Karpas-422 (cell line): ENCODE measurements around the gene MLNR. TPM values are rescaled to one million over a fixed set of nuclear protein-coding genes. Genes with fewer than 3 reads are reported as not detected.
A peak's percentile ranks its signal among the peaks of the same experiment; 100 is the strongest.

Experiments used
- DNase-seq: peaks from one replicate; pipeline ENCODE4 v3.0.0-alpha.2; 2015
- H2AFZ ChIP-seq: fragments of 200-600 bp; sonication (generic); 2 replicates; pipeline ENCODE4 v1.6.1; 2014; ENCODE audit warnings: antibody characterized with exemption, low read length, mixed read lengths
- H3K27ac ChIP-seq: fragments of 200-600 bp; sonication (generic); 2 replicates; pipeline ENCODE4 v1.5.1; 2014; ENCODE audit warnings: mild to moderate bottlenecking, low read length, moderate library complexity
- H3K27me3 ChIP-seq: fragments of 200-600 bp; sonication (generic); 2 replicates; pipeline ENCODE4 v1.6.1; 2014; ENCODE audit warnings: low read length, mixed read lengths
- H3K36me3 ChIP-seq: fragments of 200-600 bp; sonication (generic); 2 replicates; pipeline ENCODE4 v1.6.1; 2014; ENCODE audit warnings: low read length, mixed read lengths; ENCODE audit not compliant: insufficient read depth
- H3K4me1 ChIP-seq: fragments of 200-600 bp; sonication (generic); 2 replicates; pipeline ENCODE4 v1.6.1; 2014; ENCODE audit warnings: mild to moderate bottlenecking, low read length, mixed read lengths
- H3K4me2 ChIP-seq: fragments of 200-600 bp; sonication (generic); 2 replicates; pipeline ENCODE4 v1.6.1; 2014; ENCODE audit warnings: low read length, low read depth, mild to moderate bottlenecking; ENCODE audit not compliant: poor library complexity, severe bottlenecking
- H3K4me3 ChIP-seq: fragments of 200-600 bp; sonication (generic); 2 replicates; pipeline ENCODE4 v1.5.1; 2014; ENCODE audit warnings: mild to moderate bottlenecking, antibody characterized with exemption, low read length, mixed read lengths
- H3K79me2 ChIP-seq: fragments of 200-600 bp; sonication (generic); 2 replicates; pipeline ENCODE4 v1.6.1; 2014; ENCODE audit warnings: mild to moderate bottlenecking, low read length, mixed read lengths
- H3K9ac ChIP-seq: fragments of 200-600 bp; sonication (generic); 2 replicates; pipeline ENCODE4 v1.6.0; 2014; ENCODE audit warnings: low read length
- H3K9me2 ChIP-seq: fragments of 200-600 bp; sonication (generic), shearing (Covaris generic); replicated peaks from 2 replicates; pipeline ENCODE4 v1.6.0; 2014; ENCODE audit warnings: mild to moderate bottlenecking, low read length, moderate library complexity; ENCODE audit not compliant: insufficient read depth
- H3K9me3 ChIP-seq: fragments of 300-700, 200-600 bp; sonication (generic); 2 replicates; pipeline ENCODE4 v1.6.1; 2014; ENCODE audit warnings: low read length, mixed read lengths
- H4K20me1 ChIP-seq: fragments of 200-600 bp; sonication (generic); 2 replicates; pipeline ENCODE4 v1.6.1; 2014; ENCODE audit warnings: mild to moderate bottlenecking, antibody characterized with exemption, low read length, low read depth; ENCODE audit not compliant: insufficient read depth
- total RNA-seq: library from RNA; depleted of rRNA; stranded (reverse); fragments of >200 nt; shearing (Covaris generic); gene quantifications from 2 replicates; pipeline ENCODE4 v1.2.3, GENCODE V29; 2014; ENCODE audit warnings: low replicate concordance

The MLNR gene
- total RNA-seq, 1 experiment from 2014 or later = not detected

DNA sequence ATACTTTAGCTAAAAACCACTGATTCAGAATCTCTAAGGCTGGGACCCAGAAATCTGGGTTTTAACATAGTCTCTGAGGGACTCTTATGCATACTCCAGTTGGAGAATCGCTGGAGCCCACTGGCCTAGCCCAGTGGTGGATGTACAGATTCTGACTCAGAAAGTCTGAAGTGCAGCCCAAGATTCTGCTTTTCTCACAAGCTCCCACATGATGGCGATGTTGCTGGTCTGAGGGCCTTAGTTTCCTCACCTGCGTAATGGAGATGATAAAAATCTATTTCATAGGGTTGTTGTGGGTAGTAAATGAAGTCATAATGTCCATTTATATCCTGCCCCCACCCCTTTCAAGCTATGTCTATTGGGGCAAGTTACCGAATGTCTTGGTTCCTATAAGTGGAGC, 19.9 kb downstream of the MLNR start:
- Histone ChIP-seq H3K4me2 (no peak overlapping the region), H3K4me1 (peaks cover 26% of the 10 kb centered on the region), H3K9me2 (no peaks in the 10 kb centered on the region), H3K9ac (no peak overlapping the region), H3K27ac (no peak overlapping the region), H3K4me3 (no peak overlapping the region), H2AFZ (no peak overlapping the region), H3K27me3 (no peaks in the 10 kb centered on the region), H3K79me2 (no peaks in the 10 kb centered on the region), H3K9me3 (no peaks in the 10 kb centered on the region), H3K36me3 (no peaks in the 10 kb centered on the region), H4K20me1 (no peaks in the 10 kb centered on the region)
- DNase-seq = peak; percentile 82

DNA sequence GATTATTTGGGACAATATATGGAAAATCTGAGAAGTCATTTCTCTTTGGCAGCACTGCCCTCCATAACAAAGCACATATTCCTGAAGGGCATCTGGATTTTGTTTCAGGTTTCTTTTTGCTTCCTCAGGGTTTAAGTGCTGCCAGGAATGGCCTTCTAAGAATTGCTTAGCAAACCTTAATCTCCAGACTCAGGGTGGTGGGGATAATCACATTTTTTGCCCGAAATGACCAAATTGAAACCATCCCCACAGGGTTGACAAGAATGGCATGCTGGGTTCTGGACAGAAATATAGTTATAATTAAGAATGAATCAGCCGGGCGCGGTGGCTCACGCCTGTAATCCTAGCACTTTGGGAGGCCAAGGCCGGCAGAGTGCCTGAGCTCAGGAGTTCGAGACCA, 21.2 kb downstream of the MLNR start:
- no peak for DNase-seq
- Histone ChIP-seq H4K20me1 (no peaks in the 10 kb centered on the region), H3K27ac (no peak overlapping the region), H3K4me1 (peaks cover 13% of the 10 kb centered on the region), H3K9me3 (no peaks in the 10 kb centered on the region), H3K9ac (no peak overlapping the region), H2AFZ (no peak overlapping the region), H3K79me2 (no peaks in the 10 kb centered on the region), H3K4me3 (no peak overlapping the region), H3K9me2 (no peaks in the 10 kb centered on the region), H3K27me3 (no peaks in the 10 kb centered on the region), H3K36me3 (no peaks in the 10 kb centered on the region), H3K4me2 (no peak overlapping the region)

DNA sequence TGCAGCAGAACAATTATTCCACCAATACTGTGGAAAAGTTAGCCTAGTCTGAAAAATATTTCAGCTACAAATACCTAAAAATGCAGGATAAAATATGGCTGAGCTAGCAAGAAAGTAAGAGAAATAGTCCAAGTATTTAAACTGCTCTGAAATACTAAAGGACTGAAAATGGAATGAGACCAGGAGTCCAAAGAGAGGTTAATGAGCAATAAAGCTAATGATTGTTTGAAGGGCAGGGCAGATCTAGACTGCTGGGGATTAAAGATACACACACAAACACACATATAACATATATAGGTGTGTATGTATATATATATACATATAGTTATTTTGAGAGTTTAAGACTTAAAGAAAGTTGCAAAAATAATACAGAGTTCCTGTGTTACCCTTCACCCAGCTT, 25.0 kb downstream of the MLNR start:
- Histone ChIP-seq H3K36me3 (peaks cover 6% of the 10 kb centered on the region; the same call in 1 of the 2 replicates), H3K4me3 (no peak overlapping the region), H3K9me2 (no peaks in the 10 kb centered on the region), H3K9me3 (no peaks in the 10 kb centered on the region), H2AFZ (no peak overlapping the region), H3K79me2 (peaks cover 23% of the 10 kb centered on the region), H3K4me1 (peaks cover 28% of the 10 kb centered on the region), H4K20me1 (no peaks in the 10 kb centered on the region), H3K4me2 (no peak overlapping the region), H3K9ac (no peak overlapping the region), H3K27ac (no peak overlapping the region), H3K27me3 (no peaks in the 10 kb centered on the region)
- no peak for DNase-seq

DNA sequence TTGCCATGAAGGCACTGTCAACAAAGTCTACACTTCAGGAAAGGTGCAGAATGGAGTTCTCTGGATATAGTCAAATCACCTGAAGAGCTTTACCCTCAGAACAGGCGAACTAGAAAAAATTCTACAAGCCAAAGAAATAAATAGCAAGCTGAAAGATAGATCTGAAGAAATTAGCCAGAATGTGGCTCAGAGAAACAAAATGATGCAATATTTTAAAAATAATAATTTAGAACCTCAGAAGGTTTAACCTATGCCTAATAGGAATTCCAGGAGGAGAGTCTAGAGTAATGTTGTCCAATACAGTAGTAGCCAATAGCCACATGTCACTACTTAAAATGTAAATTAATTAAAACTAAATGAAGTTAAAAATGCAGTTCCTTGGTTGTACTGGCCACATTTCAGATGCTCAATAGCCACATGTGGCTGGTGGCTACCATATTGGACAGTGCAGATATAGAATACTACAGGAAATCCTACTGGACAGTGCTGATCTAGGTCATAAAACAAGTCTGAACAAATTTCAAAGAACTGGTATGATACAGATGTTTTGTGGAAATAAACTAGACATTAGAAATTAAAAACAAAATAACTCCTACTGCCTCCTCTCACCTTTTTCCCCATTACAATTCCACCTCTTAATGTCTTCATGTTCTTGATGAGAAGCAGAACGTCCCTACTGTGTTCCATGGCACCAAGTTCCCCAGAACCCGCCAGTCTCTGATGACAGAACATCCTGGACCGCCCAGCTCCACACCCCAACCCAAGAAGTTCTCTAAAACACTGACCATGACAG, 26.9 kb downstream of the MLNR start:
- H3K36me3 ChIP-seq = peaks cover 21% of the 10 kb centered on the region; the same call in 1 of the 2 replicates
- peak overlapping the region; percentile 86 for H3K9ac ChIP-seq
- H3K4me1 ChIP-seq = peaks cover 34% of the 10 kb centered on the region
- no peaks in the 10 kb centered on the region for H3K9me2 ChIP-seq
- H4K20me1 ChIP-seq = no peaks in the 10 kb centered on the region
- H3K27me3 ChIP-seq = no peaks in the 10 kb centered on the region
- H3K4me3 ChIP-seq = peak overlapping the region; percentile 87
- peak overlapping the region; percentile 95 for H3K4me2 ChIP-seq
- peak overlapping the region; percentile 89 for H2AFZ ChIP-seq
- H3K27ac ChIP-seq = no peak overlapping the region
- H3K79me2 ChIP-seq = peaks cover 36% of the 10 kb centered on the region
- H3K9me3 ChIP-seq = no peaks in the 10 kb centered on the region
- DNase-seq = no peak

DNA sequence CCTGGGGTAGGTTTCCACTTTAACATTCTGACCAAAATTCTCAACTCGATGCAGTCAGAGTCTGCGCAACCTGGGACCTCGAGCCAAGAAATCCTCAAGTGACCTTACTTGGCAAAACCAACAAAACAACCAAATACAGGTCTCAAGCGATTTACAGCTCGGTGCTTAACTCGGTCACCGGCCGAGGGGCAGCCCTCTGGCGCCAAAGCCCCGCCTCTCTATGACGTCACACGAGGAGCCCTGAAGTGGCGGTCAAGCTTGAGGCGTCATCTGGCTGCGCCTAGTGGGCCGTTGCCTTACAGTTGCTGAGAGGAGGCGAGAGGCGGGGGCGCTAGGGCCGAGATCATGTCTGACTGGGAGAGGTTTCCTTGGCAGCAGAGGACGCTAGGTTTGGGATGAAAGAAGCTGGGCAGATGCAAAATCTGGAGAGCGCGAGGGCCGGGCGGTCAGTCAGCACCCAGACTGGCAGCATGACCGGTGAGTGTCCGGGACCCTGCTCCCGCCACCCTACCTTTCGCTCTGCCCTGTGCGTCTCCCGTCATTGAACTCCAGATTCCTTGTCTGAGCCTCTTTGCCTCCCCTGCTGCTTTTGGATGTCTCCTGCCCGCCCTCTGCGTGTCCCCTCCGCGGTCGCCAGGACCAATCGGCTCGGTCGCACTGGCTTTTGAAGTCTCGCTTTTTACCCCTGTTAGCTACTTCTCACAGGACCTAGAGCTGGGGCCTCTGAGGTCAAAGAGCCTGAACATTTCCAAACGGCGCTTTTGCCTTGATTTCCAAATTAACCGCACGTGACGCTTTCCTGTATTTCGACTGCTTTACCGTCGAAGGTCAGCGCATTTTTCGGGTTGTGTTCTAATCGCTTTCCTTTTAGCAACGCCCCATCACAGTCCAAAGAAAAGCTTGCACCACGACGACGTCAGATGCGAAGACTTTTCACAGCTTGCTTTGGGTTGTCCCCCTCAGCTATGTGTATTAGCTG, 27.8 kb downstream of the MLNR start, which contains the start of gene CDADC1:
TSS of gene CDADC1 (plus strand) at position 283 of the 979 bp plus-strand sequence. CDS start at position 396, 113 bp downstream.
- H4K20me1 ChIP-seq = no peaks in the 10 kb centered on the region
- H3K9me3 ChIP-seq = no peaks in the 10 kb centered on the region
- no peaks in the 10 kb centered on the region for H3K9me2 ChIP-seq
- H3K27ac ChIP-seq = no peak within 1 kb of the TSS
- peaks cover 34% of the 10 kb centered on the region for H3K4me1 ChIP-seq
- peak within 1 kb of the TSS; percentile 89 for H2AFZ ChIP-seq
- H3K27me3 ChIP-seq = no peaks in the 10 kb centered on the region
- DNase-seq = peak; percentile 98
- H3K9ac ChIP-seq = peak within 1 kb of the TSS; percentile 86
- H3K4me2 ChIP-seq = peak within 1 kb of the TSS; percentile 95
- peaks cover 45% of the 10 kb centered on the region for H3K79me2 ChIP-seq
- H3K4me3 ChIP-seq = peak within 1 kb of the TSS; percentile 87
- H3K36me3 ChIP-seq = peaks cover 21% of the 10 kb centered on the region; the same call in 1 of the 2 replicates

DNA sequence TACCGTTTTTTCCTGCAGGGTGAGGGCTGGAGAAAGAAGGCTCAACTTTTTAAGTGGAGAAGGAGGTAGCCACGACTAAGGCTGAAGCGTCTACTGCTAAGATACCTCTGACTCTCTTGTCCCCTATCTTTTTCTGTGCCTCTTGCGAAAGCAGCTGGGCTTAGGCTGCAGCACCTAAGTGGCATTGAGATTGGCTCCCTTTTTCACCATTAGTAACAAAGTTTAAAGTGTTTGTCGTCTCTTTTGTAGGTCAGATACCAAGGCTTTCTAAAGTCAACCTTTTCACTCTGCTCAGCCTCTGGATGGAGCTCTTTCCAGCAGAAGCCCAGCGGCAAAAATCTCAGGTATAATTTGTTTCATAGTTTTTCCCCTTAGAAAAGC, 28.5 kb downstream of the MLNR start:
- Histone ChIP-seq H3K4me2 (peak overlapping the region; percentile 95), H4K20me1 (no peaks in the 10 kb centered on the region), H3K4me1 (peaks cover 34% of the 10 kb centered on the region), H2AFZ (peak overlapping the region; percentile 11; the same call in 1 of the 2 replicates), H3K27me3 (no peaks in the 10 kb centered on the region), H3K79me2 (peaks cover 50% of the 10 kb centered on the region), H3K4me3 (peak overlapping the region; percentile 87), H3K9ac (peak overlapping the region; percentile 86), H3K27ac (no peak overlapping the region), H3K9me3 (no peaks in the 10 kb centered on the region), H3K36me3 (peaks cover 25% of the 10 kb centered on the region; the same call in 1 of the 2 replicates), H3K9me2 (no peaks in the 10 kb centered on the region)
- no peak for DNase-seq

DNA sequence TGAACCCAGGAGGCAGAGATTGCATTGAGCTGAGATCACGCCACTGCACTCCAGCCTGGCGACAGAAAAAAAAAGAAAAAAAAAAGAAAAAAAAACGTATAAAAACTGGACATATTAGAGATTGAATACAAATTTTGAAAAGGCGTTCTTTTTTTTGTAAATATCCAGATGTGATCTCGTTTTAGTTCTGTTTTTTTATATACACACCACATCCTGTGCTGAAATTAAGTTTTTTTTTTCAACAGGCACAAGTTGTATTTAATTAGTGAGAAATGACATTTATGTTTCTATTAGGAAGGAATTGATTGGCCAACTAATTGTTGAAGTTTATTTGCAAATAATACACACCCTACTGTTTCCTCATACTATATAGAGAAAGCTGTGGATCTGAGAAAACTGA, 31.2 kb downstream of the MLNR start:
- DNase-seq = no peak
- Histone ChIP-seq H3K4me2 (no peak overlapping the region), H2AFZ (no peak overlapping the region), H3K79me2 (peaks cover 55% of the 10 kb centered on the region), H3K4me3 (no peak overlapping the region), H3K9me3 (no peaks in the 10 kb centered on the region), H3K9me2 (no peaks in the 10 kb centered on the region), H3K27ac (no peak overlapping the region), H3K27me3 (no peaks in the 10 kb centered on the region), H3K9ac (no peak overlapping the region), H4K20me1 (no peaks in the 10 kb centered on the region), H3K4me1 (peaks cover 35% of the 10 kb centered on the region), H3K36me3 (peaks cover 48% of the 10 kb centered on the region)

DNA sequence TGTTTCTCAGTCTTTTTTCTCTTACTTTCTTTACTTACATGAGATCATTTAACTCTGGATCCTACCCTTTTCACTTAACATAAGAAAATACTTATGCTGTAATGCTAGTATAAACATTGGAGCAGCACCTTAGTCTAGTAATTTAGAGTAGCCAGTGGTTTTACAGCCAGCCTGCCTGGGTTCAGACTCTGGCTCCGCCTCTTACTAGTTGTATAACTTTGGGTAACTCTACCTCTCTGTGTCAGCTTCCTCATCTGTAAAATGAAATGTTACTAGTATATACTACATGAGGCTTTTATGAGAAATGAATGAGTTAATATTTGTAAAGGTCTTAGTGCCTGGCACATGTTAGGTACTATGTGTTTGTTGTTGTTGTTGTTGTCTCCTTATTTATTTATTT, 33.2 kb downstream of the MLNR start:
- Histone ChIP-seq H3K36me3 (peaks cover 57% of the 10 kb centered on the region), H3K4me3 (no peak overlapping the region), H3K4me1 (peaks cover 44% of the 10 kb centered on the region), H2AFZ (no peak overlapping the region), H3K9ac (no peak overlapping the region), H3K27me3 (no peaks in the 10 kb centered on the region), H3K4me2 (no peak overlapping the region), H3K9me2 (no peaks in the 10 kb centered on the region), H4K20me1 (no peaks in the 10 kb centered on the region), H3K27ac (no peak overlapping the region), H3K9me3 (no peaks in the 10 kb centered on the region), H3K79me2 (peaks cover 50% of the 10 kb centered on the region)
- DNase-seq = peak; percentile 49
